K562 (cell line): ENCODE measurements around the gene ESAM. TPM values are rescaled to one million over a fixed set of nuclear protein-coding genes. Genes with fewer than 3 reads are reported as not detected.

ENCODE experiments used
- AFF1 ChIP-seq, 2 experiments: fragments of 450-650 bp; IDR thresholded peaks; 2 replicates each; pipeline ENCODE4 v1.6.1; 2018; ENCODE audit warnings: mild to moderate bottlenecking in 2 of 2, low read depth in 1 of 2; ENCODE audit not compliant: partially characterized antibody in 2 of 2
- ATF3 ChIP-seq, 2 experiments: fragments of 450-650 bp in 1 of 2; sonication (generic) in 1 of 2; formaldehyde crosslinking in 1 of 2; IDR thresholded peaks in 1 of 2; conservative IDR thresholded peaks in 1 of 2; 2 replicates each; pipeline versions ENCODE4 v1.6.1 to v1.8.1; 2016 to 2023; ENCODE audit warnings: mild to moderate bottlenecking in 2 of 2, moderate library complexity in 2 of 2, inconsistent platforms in 1 of 2, missing genetic modification reagents in 1 of 2
- TCF7L2 ChIP-seq: fragments of 150-350 bp; IDR thresholded peaks from 2 replicates; pipeline ENCODE4 v1.6.1; 2016; ENCODE audit warnings: low read depth, mild to moderate bottlenecking, low read length, moderate library complexity
- TRIM24 ChIP-seq, 2 experiments: fragments of 450-650 bp; IDR thresholded peaks; 2 replicates each; pipeline ENCODE4 v1.6.1; 2016
- TRIM28 ChIP-seq: fragments of 450-650 bp; IDR thresholded peaks from 2 replicates; pipeline ENCODE4 v1.6.1; 2017
- ZNF384 ChIP-seq: IDR thresholded peaks from 2 replicates; pipeline ENCODE4 v1.6.1; 2012; ENCODE audit warnings: low read depth, low read length, improper control_type of control experiment
- polyA plus RNA-seq, 8 experiments: library from polyadenylated mRNA; depleted of rRNA in 4 of 8; stranded (reverse) in 5 of 8; unstranded in 3 of 8; fragments of >200 nt; fragmentation: Nextera tagmentation in 2 of 8; fragmentation: Illumina TruSeq in 1 of 8; extraction: Ambion mirVana in 2 of 8; extraction: Trizol in 1 of 8; gene quantifications; 2 replicates each; pipeline versions ENCODE4 v1.2.1 to v1.2.3, GENCODE V29; 2011 to 2014; ENCODE audit warnings: inconsistent platforms in 1 of 8, missing spikeins in 1 of 8
- total RNA-seq, 7 experiments: library from RNA; depleted of rRNA in 6 of 7; stranded (reverse); fragments of >200 nt in 6 of 7; fragmentation: Illumina TruSeq in 2 of 7; extraction: Trizol in 2 of 7; gene quantifications; 2 replicates each; pipeline versions ENCODE4 v1.2.1 to v1.2.3, GENCODE V29; 2011 to 2021; ENCODE audit warnings: low replicate concordance in 1 of 7

The ESAM gene
- total and polyA plus RNA-seq, 9 of the 15 experiments (the other 6 are each of a cell fraction or from before 2014, with no cell fraction given), result 0.06 to 1.5 (median 0.22) TPM

GRCh38 chr11:124769806-124770774, 8.0 kb upstream of the ESAM start (continued):
- TF ChIP-seq AFF1 (IDR thresholded peaks at IDR 0.05; ENCODE audit: low read depth in 1 of 2, partially characterized antibody in 2 of 2) (peak in 1 of 2 experiments; percentile 64), TRIM24 (IDR thresholded peaks at IDR 0.05) (0 out of 4 replicates have a peak, but pooled peaks of 1 of the 2 experiments have one; percentile 7), TRIM28 (no peak), TCF7L2 (no peak), ZNF384 (peak; percentile 81), ATF3 (IDR thresholded peaks at IDR 0.05) (peak; percentile 72), ATF3 (CRISPR knock-in tag; conservative IDR thresholded peaks at IDR 0.05) (no peak)
